T-helper 2 cell treated with Interferon-gamma antibody and Interleukin-4, amounts not matched to agents 100 ng/mL and 5 ng/mL, for 36 hours (primary cell): ENCODE data around the gene ASF1A. TPM values are rescaled to one million over a fixed set of nuclear protein-coding genes. Genes with fewer than 3 reads are reported as not detected.

Source experiments
- intact Hi-C: fragments of 100-400 bp; cut with micrococcal nuclease; formaldehyde crosslinking; loops from one replicate; pipeline ENCODE4 v1.15.1; 2023
- total RNA-seq: library from RNA; stranded (reverse); gene quantifications from 2 replicates; pipeline ENCODE4 v1.2.3, GENCODE V29; 2022

The ASF1A gene
- total RNA-seq, 1 donor from 2014 or later, result 43.6 TPM

GRCh38 chr6:118881440-118882313 is 12.3 kb upstream of the ASF1A start:
- intact Hi-C loops, result no loop called here

GRCh38 chr6:118882314-118882905 is 11.5 kb upstream of the ASF1A start:
- intact Hi-C loops, result no loop called here

GRCh38 chr6:118886641-118887040 is 7.3 kb upstream of the ASF1A start:
- intact Hi-C loops, result no loop called here

GRCh38 chr6:118889163-118889562 is 4.8 kb upstream of the ASF1A start:
- intact Hi-C loops, result no loop called here

GRCh38 chr6:118890997-118891790 is 2.8 kb upstream of the ASF1A start:
- intact Hi-C loops, result loop anchor here (1.0 to 10.0 kb wide), 5 partner anchors 46 to 1344 kb away; partner anchors contain the start of gene NUS1

- intact Hi-C loops, result loop anchor here (2.0 to 10.0 kb wide), 5 partner anchors 328 to 1345 kb away; partner anchors contain the start of gene NUS1
Measured at GRCh38 chr6:118892355-118892991, 1.5 kb upstream of the ASF1A start.

- intact Hi-C loops, result loop anchor here (1.0 to 10.0 kb wide), 7 partner anchors 83 to 1346 kb away; partner anchors contain the start of gene NUS1
Measured at GRCh38 chr6:118893064-118893806, 717 bp upstream of the ASF1A start.

GRCh38 chr6:118894425-118895260 is 691 bp downstream of the ASF1A start:
- intact Hi-C loops, result loop anchor here (1.0 to 10.0 kb wide), 12 partner anchors 40 to 1347 kb away; partner anchors contain the start of genes CEP85L, GOPC and NUS1

- intact Hi-C loops, result loop anchor here (2.0 to 10.0 kb wide), 3 partner anchors 182 to 420 kb away; no protein-coding TSS in a partner anchor
Measured at GRCh38 chr6:118895261-118895560, 1.3 kb downstream of the ASF1A start.

GRCh38 chr6:118895859-118896258 is 1.9 kb downstream of the ASF1A start:
- intact Hi-C loops, result loop anchor here (2.0 to 10.0 kb wide), 3 partner anchors 181 to 419 kb away; no protein-coding TSS in a partner anchor

GRCh38 chr6:118896339-118897136 is 2.6 kb downstream of the ASF1A start:
- intact Hi-C loops, result loop anchor here (10.0 kb wide), 1 partner anchor 418 kb away; no protein-coding TSS in a partner anchor

- intact Hi-C loops, result loop anchor here (10.0 kb wide), 1 partner anchor 417 kb away; no protein-coding TSS in a partner anchor
Measured at GRCh38 chr6:118897386-118897785, 3.4 kb downstream of the ASF1A start.

- intact Hi-C loops, result loop anchor here (10.0 kb wide), 1 partner anchor 415 kb away; no protein-coding TSS in a partner anchor
Measured at GRCh38 chr6:118899948-118900347, 6.0 kb downstream of the ASF1A start.

- intact Hi-C loops, result no loop called here
Measured at GRCh38 chr6:118902726-118903125, 8.8 kb downstream of the ASF1A start.

GRCh38 chr6:118903138-118903537 is 9.2 kb downstream of the ASF1A start:
- intact Hi-C loops, result no loop called here

- intact Hi-C loops, result no loop called here
Measured at GRCh38 chr6:118903691-118904090, 9.7 kb downstream of the ASF1A start.

- intact Hi-C loops, result no loop called here
Measured at GRCh38 chr6:118905084-118905483, 11.1 kb downstream of the ASF1A start.

GRCh38 chr6:118905851-118906250 is 11.9 kb downstream of the ASF1A start:
- intact Hi-C loops, result no loop called here
